GM12872 (cell line): Measurements from ENCODE around the gene DOCK11.

ENCODE experiments used
- CTCF ChIP-seq: IDR thresholded peaks from 3 replicates; pipeline ENCODE4 v1.5.1; 2011; ENCODE audit warnings: low read depth, mild to moderate bottlenecking, low read length, moderate library complexity; ENCODE audit not compliant: insufficient read depth

The DOCK11 gene

GRCh38 chrX:118569676-118570075 lies 74.1 kb downstream of the DOCK11 start:
- no peak for TF ChIP-seq CTCF

- TF ChIP-seq CTCF: no peak
Observed at GRCh38 chrX:118570209-118570608, 74.6 kb downstream of the DOCK11 start.

GRCh38 chrX:118571836-118572235 lies 76.2 kb downstream of the DOCK11 start:
- no peak for TF ChIP-seq CTCF

GRCh38 chrX:118574666-118575065 lies 79.1 kb downstream of the DOCK11 start:
- TF ChIP-seq CTCF: no peak

GRCh38 chrX:118577041-118577440 lies 81.4 kb downstream of the DOCK11 start:
- no peak for TF ChIP-seq CTCF

GRCh38 chrX:118579417-118579816 lies 83.8 kb downstream of the DOCK11 start:
- no peak for TF ChIP-seq CTCF

GRCh38 chrX:118583781-118584180 lies 88.2 kb downstream of the DOCK11 start:
- no peak for TF ChIP-seq CTCF

GRCh38 chrX:118585296-118585695 lies 89.7 kb downstream of the DOCK11 start:
- no peak for TF ChIP-seq CTCF
